HG03457 (cell line): ENCODE measurements around the gene MEIS2.
"Not testable (repeated sequence)": the region's sequence is repeated elsewhere in the genome, so short reads cannot be mapped to it uniquely, and the experiment has no call there.

Source experiments
- ATAC-seq: cut with Tn5 transposase; IDR thresholded peaks from one replicate; pipeline ENCODE4 v1.9.1; 2021; ENCODE audit warnings: moderate number of reproducible peaks; ENCODE audit not compliant: unreplicated experiment

The MEIS2 gene

DNA sequence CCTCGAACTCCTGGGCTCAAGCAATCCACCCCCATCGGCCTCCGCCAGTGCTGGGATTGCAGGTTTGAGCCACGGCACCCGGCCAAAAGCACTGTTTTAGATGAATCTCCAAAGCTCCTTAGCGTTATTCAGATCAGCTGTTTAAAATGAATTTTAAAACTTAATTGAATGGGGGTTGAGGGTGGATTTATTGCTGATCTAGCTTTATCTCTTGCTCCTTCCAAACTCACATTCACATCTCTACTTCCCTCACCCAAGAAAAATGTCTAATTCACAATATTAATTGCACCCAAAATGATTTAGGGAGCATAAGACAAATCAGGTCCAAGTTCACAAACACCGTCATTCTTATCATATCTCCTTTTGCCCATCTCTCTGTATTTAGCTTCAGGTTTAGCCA is 89.8 kb downstream of the MEIS2 start:
- no peak for ATAC-seq

DNA sequence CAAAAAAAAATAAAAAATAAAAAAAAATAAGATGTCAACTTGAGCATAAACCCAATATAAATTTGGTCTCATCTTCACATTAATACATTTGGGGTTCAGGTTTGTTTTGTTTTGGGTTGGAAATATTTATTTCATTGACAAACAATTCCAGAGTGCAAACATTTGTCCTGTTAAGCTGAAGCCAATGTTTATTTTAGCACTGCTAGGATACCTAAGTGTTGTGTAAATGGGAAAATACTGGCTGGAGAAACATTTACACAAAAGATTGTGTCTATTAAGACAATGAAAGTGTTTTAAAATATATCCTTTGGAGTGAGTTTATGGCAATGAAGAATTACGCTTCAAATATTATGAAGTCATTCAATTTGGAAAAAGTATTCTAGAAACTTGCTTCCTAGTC is 91.1 kb downstream of the MEIS2 start:
- no peak for ATAC-seq

- ATAC-seq: no peak
Measured at GRCh38 chr15:37008205-37008604, 92.1 kb downstream of the MEIS2 start.

GRCh38 chr15:37007301-37007700 is 93.0 kb downstream of the MEIS2 start:
- ATAC-seq: no peak

GRCh38 chr15:37004981-37005735 is 95.2 kb downstream of the MEIS2 start:
- no peak for ATAC-seq

GRCh38 chr15:37004373-37004869 is 95.9 kb downstream of the MEIS2 start:
- ATAC-seq: no peak

DNA sequence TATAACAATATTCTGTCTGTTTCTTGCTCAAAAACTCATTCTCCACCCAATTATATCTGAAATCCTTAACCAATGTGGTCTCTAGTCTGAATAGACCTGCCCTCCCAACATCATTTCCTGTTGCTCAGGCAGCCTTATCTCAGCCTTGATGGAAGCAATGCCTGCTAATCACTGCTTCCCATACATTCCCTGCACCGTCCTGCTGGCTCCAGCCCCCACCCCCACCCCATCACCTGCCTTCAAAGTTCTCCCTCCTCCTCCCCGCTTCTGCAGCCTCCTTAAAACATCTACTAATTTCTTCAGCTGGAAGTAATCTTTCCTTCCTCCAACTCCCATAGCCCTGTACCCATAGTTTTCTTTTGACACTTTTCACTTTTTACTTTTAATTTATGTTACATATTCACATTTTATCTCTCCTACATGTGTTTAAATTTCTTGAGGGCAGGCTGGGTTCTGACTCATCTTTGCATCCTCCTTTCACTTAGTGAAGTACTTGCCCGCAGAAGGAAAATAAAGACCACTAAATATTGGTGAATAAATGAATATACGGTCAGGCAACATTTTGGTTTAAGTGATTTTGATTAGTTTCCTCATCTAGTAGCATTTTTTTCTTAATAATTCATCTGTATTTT is 98.2 kb downstream of the MEIS2 start:
- no peak for ATAC-seq

- no peak for ATAC-seq
Measured at GRCh38 chr15:37001417-37001816, 98.9 kb downstream of the MEIS2 start.

GRCh38 chr15:36999778-37000177 is 100.6 kb downstream of the MEIS2 start:
- no peak for ATAC-seq

DNA sequence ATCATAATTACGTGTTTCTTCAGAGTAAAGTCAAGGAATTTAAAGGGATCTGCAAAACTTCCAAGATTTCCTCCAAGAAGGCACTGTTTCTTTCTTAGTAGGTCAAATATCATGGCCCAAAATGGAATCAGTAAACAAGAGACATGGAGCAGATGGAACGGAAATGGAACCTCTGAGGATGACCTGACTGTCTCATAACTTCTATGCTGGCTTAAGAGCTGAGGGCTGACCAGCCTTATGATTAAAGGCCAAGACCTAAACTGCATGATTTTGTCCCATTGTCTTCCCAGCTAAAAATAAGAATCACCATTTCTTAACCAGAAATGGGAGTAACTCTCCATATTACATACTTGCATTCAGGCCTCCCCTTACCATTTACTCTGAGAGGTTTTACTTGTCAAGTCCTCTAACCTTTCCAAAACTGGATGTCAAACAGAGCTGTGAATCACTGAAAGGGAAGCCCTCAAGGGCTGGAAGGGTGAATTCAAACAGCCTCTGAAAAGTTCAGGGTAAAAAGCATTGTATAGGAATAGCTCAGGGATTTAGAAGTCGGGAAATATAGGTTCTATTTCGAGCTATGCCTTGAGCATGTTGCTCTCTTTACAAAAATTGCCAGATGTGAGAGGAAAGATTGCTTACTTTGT is 103.7 kb downstream of the MEIS2 start:
- ATAC-seq: no peak

DNA sequence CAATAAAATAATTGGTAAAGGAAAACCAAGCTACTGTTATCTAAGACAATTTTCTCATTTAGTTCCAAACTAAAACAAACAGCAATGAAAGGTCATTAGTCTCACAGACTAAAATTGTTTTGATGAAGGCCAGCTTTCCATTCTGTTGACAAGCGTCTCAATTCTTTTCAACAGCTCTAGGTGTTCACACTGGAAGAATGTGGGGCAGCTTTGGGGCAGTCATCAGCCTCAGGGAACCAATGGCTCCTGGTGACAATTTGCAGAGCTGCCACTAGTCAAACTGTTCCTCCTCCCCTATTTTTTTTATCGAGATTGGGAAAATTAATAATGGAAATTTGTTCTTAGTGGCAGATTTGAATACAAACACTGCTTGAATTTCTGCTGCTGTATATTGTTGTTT is 104.2 kb downstream of the MEIS2 start:
- no peak for ATAC-seq

GRCh38 chr15:36994790-36995189 is 105.6 kb downstream of the MEIS2 start:
- no peak for ATAC-seq

GRCh38 chr15:36992454-36992853 is 107.9 kb downstream of the MEIS2 start:
- ATAC-seq: no peak

GRCh38 chr15:36988947-36989346 is 111.4 kb downstream of the MEIS2 start:
- ATAC-seq: no peak

- ATAC-seq: no peak
Measured at GRCh38 chr15:36982430-36982829, 117.9 kb downstream of the MEIS2 start.

- ATAC-seq: not testable (repeated sequence)
Measured at GRCh38 chr15:36980281-36980680, 120.1 kb downstream of the MEIS2 start.

- no peak for ATAC-seq
Measured at GRCh38 chr15:36978625-36979024, 121.7 kb downstream of the MEIS2 start.

DNA sequence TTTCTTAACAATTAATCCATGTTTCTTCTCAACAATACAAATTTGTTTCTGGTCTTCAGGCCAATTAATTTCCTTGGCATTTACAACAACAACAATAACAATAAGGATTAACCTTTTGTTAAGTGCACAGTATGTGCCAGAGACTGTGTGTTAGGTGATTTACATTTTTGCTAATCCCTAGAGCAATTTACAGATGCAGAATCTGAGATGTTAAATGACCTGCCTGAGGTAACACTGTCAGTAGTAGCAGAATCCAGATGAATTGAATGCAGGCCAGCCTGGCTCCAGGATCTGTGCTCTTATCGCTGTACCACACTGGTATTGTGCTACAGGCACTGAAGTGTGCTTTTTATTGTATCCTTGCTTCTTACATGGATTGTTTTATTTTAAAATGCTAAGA is 122.2 kb downstream of the MEIS2 start:
- no peak for ATAC-seq

GRCh38 chr15:36977659-36978058 is 122.7 kb downstream of the MEIS2 start:
- ATAC-seq: no peak

- ATAC-seq: no peak
Measured at GRCh38 chr15:36972704-36973103, 127.6 kb downstream of the MEIS2 start.

GRCh38 chr15:36970522-36970921 is 129.8 kb downstream of the MEIS2 start:
- no peak for ATAC-seq

DNA sequence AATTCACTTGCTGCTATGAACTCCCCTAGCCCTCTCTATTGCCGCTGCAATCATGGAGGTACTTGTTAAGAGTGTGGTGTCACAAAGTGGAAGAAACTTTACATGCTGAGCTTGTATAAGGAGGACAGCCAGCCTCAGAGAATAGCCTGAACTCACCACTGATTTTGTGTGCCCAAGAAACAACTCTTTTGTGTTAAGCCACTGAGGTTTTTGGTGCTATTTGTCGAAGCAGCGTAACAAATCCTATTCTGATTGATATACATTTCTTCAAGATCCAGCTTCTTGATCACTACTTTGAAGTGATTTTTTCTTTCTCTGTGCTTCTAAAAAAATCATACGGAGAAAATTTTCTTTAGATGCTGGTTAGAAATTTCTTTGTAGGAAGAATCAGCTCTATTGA is 132.4 kb downstream of the MEIS2 start:
- ATAC-seq: no peak
